Measurements from ENCODE around the gene KLK14. TPM values are rescaled to one million over a fixed set of nuclear protein-coding genes. Genes with fewer than 3 reads are reported as not detected.
A peak's percentile ranks its signal among the peaks of the same experiment; 100 is the strongest.

KLK14 gene
- total RNA-seq, 1 donor = not detected

GRCh38 chr19:51121257-51121656 is 38.6 kb upstream of the KLK14 start:
- no peak for DNase-seq (ENCODE audit: low read depth)
- H3K4me3 ChIP-seq (ENCODE audit: low read depth, low read length) = no peak overlapping the region
- TF ChIP-seq, protein P1, sequence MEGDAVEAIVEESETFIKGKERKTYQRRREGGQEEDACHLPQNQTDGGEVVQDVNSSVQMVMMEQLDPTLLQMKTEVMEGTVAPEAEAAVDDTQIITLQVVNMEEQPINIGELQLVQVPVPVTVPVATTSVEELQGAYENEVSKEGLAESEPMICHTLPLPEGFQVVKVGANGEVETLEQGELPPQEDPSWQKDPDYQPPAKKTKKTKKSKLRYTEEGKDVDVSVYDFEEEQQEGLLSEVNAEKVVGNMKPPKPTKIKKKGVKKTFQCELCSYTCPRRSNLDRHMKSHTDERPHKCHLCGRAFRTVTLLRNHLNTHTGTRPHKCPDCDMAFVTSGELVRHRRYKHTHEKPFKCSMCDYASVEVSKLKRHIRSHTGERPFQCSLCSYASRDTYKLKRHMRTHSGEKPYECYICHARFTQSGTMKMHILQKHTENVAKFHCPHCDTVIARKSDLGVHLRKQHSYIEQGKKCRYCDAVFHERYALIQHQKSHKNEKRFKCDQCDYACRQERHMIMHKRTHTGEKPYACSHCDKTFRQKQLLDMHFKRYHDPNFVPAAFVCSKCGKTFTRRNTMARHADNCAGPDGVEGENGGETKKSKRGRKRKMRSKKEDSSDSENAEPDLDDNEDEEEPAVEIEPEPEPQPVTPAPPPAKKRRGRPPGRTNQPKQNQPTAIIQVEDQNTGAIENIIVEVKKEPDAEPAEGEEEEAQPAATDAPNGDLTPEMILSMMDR (IDR thresholded peaks at IDR 0.05; ENCODE audit: insufficient read depth, low read depth, low read length) = no peak

DNA sequence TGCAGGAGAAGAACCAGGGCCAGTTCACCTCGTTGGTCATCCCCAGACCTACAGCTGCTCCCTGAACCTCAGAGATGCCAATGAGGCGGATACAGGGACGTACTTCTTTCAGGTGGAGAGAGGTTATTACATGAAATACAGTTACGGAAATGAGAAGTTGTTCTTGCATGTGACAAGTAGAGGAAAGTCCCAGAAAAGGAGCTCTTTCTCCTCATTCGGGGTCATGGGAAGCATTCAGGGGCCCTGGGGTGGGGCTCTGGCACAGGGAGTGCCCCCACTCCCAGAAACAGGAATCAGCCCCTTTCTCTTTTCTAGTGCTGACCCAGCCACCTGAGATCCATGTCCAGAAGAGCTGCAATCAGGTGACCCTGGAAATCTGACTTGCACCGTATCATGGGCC is 37.5 kb upstream of the KLK14 start:
- H3K4me3 ChIP-seq (ENCODE audit: low read depth, low read length) = no peak overlapping the region
- DNase-seq (ENCODE audit: low read depth) = no peak
- TF ChIP-seq, protein P1 (IDR thresholded peaks at IDR 0.05; ENCODE audit: insufficient read depth, low read depth, low read length) = no peak

- no peak for DNase-seq (ENCODE audit: low read depth)
- H3K4me3 ChIP-seq (ENCODE audit: low read depth, low read length) = no peak overlapping the region
- TF ChIP-seq, protein P1 (IDR thresholded peaks at IDR 0.05; ENCODE audit: insufficient read depth, low read depth, low read length) = no peak
Observed at GRCh38 chr19:51119611-51120010, 36.9 kb upstream of the KLK14 start.

DNA sequence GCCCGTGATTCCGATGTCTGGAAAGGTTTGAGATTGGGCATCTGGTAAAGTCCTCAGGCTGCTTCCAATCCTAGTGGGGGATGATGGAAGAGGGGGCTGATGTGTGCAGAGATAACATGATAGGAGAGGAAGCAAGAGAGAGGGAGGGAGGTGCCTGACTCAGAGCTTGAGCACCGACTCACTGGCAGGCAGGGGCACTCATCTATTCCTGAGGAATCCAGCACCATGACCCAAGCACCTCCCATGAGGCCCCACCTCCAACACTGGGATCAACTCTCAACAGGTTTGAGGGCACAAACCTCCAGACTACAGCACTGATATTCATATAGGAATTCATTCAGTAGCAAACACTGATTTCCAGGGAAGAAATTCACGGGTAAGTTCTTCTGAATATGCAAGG is 36.4 kb upstream of the KLK14 start:
- no peak for DNase-seq (ENCODE audit: low read depth)
- H3K4me3 ChIP-seq (ENCODE audit: low read depth, low read length) = no peak overlapping the region
- TF ChIP-seq, protein P1 (IDR thresholded peaks at IDR 0.05; ENCODE audit: insufficient read depth, low read depth, low read length) = no peak

DNA sequence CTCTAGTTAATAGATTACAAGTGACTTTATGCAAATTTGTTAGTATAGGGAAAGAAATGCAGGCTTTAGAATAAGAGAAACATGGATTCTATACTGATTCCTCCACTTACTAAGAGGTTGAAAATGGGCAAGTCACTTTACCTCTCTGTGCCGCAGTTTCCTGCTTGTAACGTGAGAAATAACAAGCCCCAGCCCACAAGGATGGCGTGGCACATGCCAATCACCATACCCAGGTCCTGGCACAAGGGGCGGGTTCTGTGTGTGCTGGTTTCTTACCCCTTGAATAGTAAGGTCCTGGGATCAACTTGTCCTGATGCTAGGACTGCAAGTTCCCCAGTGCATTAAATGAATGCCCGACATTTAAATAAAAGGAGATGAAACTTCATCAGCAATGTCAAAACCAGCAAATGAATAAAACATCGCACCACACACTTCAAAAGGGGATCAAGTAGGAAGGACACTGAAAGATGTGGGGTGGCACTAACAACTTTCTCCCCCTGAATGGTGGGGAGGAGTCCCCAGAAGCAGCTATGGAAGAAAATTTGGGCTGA is 34.1 kb upstream of the KLK14 start:
- TF ChIP-seq, protein P1 (IDR thresholded peaks at IDR 0.05; ENCODE audit: insufficient read depth, low read depth, low read length) = no peak
- no peak for DNase-seq (ENCODE audit: low read depth)
- H3K4me3 ChIP-seq (ENCODE audit: low read depth, low read length) = no peak overlapping the region

GRCh38 chr19:51114087-51114729 is 31.5 kb upstream of the KLK14 start:
- no peak for DNase-seq (ENCODE audit: low read depth)
- TF ChIP-seq, protein P1 (IDR thresholded peaks at IDR 0.05; ENCODE audit: insufficient read depth, low read depth, low read length) = no peak
- no peak overlapping the region for H3K4me3 ChIP-seq (ENCODE audit: low read depth, low read length)

- TF ChIP-seq, protein P1 (IDR thresholded peaks at IDR 0.05; ENCODE audit: insufficient read depth, low read depth, low read length) = peak; percentile 14
- DNase-seq (ENCODE audit: low read depth) = no peak
- H3K4me3 ChIP-seq (ENCODE audit: low read depth, low read length) = no peak overlapping the region
Observed at GRCh38 chr19:51111606-51112005, 28.9 kb upstream of the KLK14 start.

All from fibroblast of villous mesenchyme (primary cell).